C4-2B (cell line): ENCODE results near the gene RASSF5.
A peak's percentile ranks its signal among the peaks of the same experiment; 100 is the strongest.

Experiments
- ZFX ChIP-seq: fragments of 450-650 bp; IDR thresholded peaks from 2 replicates; pipeline ENCODE4 v1.6.1; 2017
- TF ChIP-seq, protein P1 (sequence below): fragments of 450-650 bp; conservative IDR thresholded peaks from 2 replicates; pipeline ENCODE4 v1.5.1; 2017; ENCODE audit warnings: mild to moderate bottlenecking

DNA sequence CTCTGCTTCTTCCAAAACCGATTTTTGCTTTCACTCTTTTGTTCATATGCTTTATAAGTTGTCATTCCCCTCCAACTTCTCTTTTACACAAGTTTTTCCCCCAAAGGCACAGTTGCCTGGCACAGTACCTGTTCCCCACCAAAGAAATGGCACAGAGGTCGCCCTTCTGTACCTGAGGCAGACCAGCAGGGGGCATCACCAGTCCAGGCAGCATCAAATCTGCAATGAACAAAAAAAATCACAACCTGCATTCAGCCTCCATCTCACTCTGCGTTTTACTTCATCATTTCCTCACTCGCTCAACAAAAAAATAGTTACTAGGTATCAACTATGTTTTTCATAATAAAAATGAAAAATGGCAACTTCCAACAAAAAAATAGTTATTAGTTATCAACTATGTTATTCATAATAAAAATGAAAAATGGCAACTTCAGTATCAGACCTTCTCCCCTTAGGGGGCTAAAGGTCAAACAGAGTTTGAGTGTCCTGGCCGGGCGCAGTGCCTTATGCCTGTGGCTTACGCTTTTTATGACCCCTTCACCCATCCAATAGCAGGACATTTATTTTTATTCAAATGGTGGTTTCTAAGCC, 100.9 kb downstream of the RASSF5 start:
- TF ChIP-seq, protein P1, sequence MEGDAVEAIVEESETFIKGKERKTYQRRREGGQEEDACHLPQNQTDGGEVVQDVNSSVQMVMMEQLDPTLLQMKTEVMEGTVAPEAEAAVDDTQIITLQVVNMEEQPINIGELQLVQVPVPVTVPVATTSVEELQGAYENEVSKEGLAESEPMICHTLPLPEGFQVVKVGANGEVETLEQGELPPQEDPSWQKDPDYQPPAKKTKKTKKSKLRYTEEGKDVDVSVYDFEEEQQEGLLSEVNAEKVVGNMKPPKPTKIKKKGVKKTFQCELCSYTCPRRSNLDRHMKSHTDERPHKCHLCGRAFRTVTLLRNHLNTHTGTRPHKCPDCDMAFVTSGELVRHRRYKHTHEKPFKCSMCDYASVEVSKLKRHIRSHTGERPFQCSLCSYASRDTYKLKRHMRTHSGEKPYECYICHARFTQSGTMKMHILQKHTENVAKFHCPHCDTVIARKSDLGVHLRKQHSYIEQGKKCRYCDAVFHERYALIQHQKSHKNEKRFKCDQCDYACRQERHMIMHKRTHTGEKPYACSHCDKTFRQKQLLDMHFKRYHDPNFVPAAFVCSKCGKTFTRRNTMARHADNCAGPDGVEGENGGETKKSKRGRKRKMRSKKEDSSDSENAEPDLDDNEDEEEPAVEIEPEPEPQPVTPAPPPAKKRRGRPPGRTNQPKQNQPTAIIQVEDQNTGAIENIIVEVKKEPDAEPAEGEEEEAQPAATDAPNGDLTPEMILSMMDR, result peak; percentile 93
- no peak for TF ChIP-seq ZFX
